HEK293T (cell line): ENCODE measurements around the gene SULT2B1.

Experiments
- FOXM1 ChIP-seq: fragments of 450-650 bp; IDR thresholded peaks from 2 replicates; pipeline ENCODE4 v1.6.1; 2017; ENCODE audit warnings: mild to moderate bottlenecking, borderline replicate concordance
- LEF1 ChIP-seq: fragments of 450-650 bp; IDR thresholded peaks from 2 replicates; pipeline ENCODE4 v1.6.1; 2017; ENCODE audit warnings: mild to moderate bottlenecking, borderline replicate concordance
- TARDBP ChIP-seq: fragments of 450-650 bp; IDR thresholded peaks from 2 replicates; pipeline ENCODE4 v1.6.1; 2016

DNA sequence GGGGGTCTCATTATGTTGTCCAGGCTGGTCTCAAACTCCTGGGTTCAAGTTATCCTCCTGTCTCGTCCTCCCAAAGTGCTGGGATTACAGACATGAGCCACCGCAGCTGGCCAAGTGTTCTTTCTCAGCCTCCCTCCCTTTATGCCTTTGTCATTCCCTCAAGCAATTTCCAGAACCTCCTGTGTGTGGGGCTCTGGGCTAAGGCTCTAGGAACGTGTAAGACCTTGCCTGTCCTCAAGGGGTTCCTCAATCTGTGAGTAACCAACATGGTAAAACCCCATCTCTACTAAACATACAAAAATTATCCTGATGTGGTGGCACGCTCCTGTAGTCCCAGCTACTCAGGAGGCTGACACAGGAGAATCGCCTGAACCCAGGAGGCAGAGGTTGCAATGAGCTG lies 39.0 kb downstream of the SULT2B1 start:
- no peak for TF ChIP-seq LEF1
- TF ChIP-seq FOXM1: no peak
- no peak for TF ChIP-seq TARDBP
